GM18909 (cell line): ENCODE results near the gene OR8B8.
"Not testable (repeated sequence)": the region's sequence is repeated elsewhere in the genome, so short reads cannot be mapped to it uniquely, and the experiment has no call there.

Experiments
- ATAC-seq: cut with Tn5 transposase; IDR thresholded peaks from one replicate; pipeline ENCODE4 v1.9.1; 2021; ENCODE audit warnings: mild to moderate bottlenecking; ENCODE audit not compliant: unreplicated experiment, poor library complexity

The OR8B8 gene

DNA sequence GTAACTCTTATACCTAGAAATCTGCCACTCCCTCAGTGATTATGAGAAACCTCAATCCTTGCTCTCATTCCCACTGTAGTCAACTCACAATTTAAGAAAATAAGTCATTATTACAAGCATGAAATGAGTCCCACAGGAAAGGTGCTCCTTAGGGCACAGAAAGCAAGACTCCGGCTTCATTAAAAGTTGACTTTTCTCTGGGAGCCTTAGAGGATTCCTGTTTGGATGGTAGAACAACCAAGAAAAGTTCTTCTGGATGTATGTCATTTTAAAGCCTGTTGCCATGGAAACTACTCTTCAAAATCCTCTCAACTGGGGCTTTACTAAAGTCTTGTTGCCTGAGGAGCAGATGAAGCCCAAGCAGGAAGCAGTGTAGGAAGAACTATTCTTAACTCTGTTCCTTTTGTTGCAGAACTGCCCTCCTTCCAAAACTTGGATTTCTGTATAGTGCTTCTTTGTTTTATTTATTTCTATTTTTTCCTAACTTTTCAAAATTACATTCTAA is at the start of gene OR8B8:
TSS of gene OR8B8 (minus strand) at position 51 of the 505 bp plus-strand sequence. CDS start 4,611 bp downstream, outside the sequence.
- no peak for ATAC-seq

DNA sequence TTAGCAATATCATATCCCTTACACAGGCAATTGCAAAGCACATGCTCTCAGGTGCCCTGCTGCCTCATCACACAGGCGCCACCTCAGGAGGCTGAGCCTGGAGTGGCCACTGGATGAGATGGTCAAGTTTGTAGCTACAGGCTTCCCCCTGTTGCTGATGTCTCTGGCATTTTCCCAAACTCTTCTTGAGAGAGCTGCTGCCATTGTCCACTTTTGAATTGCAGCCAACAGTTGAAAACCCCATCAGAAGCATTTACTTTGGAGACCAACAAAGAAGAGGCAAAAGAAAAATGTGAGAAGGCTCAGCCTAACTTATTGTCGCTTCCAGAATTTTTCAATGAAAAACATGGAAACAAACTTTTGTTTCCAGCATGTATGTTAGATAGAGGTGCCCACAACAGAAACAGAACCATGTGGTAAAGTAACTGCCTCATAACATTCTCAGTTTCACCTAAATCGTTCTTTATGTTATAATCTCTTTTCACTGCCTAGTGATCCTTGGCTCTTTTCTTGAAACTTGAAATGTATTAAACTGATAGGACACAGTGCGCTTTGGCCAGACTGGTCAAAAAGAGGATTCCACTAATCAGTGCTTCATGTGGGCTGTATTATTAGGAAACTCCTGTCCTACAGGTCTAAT is 47.6 kb upstream of the OR8B8 start:
- ATAC-seq: no peak

- ATAC-seq: no peak
Observed at GRCh38 chr11:124483422-124483821, 37.9 kb upstream of the OR8B8 start.

GRCh38 chr11:124482362-124483147 is 37.1 kb upstream of the OR8B8 start:
- no peak for ATAC-seq

GRCh38 chr11:124481365-124482323 is 36.1 kb upstream of the OR8B8 start:
- ATAC-seq: peak; percentile 58

- ATAC-seq: no peak
Observed at GRCh38 chr11:124479561-124479960, 34.1 kb upstream of the OR8B8 start.

- ATAC-seq: no peak
Observed at GRCh38 chr11:124475265-124475664, 29.8 kb upstream of the OR8B8 start.

DNA sequence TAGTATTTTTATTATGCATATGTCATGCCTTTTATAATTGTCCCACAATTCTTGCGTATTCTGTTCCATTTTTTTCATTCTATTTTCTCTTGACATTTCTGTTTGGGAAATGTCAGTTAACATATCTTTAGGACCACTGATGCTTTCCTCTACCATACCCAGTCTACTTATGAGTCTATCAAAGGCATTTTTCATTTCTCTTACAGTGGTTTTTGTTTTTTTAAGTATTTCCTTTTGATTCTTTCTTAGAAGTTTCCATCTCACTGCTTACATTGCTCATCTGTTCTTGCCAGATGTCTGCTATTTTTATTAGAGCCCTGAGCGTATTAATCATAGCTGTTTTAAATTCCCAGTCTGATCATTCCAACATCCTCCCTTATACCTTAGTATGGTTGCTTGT is 29.3 kb upstream of the OR8B8 start:
- no peak for ATAC-seq

DNA sequence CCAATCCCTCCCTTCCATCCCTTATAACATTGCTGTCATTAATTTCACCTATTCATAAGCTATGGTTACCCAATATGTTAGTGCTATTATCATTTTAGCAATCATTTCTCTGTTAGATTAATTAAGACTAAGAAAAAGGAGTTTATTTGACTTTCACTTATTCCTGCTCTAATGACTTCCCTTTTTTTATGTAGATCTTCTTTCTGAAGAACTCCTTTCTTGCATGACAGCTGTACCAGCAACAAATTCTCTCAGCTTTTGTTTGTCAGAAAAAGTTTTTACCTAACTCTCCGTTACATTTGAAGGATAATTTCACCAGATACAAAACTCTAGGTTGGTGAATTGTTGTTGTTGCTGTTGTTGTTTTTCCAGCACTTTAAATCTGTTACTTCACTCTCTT is 28.6 kb upstream of the OR8B8 start:
- ATAC-seq: no peak

DNA sequence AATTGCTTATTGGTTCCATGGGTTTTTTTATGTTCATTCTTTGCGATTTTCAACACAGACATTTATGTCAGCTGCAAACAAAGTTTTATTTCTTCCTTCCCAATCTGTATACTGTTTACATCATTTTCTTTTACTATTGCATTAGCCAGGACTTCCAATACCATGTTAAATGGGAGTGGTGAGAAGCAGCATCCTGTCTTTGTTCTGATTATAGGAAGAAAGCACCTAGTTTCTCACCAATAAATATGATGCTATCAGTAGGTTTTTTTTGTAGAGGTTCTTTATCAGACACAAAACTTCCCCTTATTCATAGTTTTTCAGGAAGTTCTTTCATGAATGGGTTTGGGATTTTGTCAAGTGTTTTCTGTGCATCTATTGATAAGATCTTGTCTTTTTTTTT is 28.0 kb upstream of the OR8B8 start:
- no peak for ATAC-seq

- no peak for ATAC-seq
Observed at GRCh38 chr11:124470561-124471227, 25.2 kb upstream of the OR8B8 start.

DNA sequence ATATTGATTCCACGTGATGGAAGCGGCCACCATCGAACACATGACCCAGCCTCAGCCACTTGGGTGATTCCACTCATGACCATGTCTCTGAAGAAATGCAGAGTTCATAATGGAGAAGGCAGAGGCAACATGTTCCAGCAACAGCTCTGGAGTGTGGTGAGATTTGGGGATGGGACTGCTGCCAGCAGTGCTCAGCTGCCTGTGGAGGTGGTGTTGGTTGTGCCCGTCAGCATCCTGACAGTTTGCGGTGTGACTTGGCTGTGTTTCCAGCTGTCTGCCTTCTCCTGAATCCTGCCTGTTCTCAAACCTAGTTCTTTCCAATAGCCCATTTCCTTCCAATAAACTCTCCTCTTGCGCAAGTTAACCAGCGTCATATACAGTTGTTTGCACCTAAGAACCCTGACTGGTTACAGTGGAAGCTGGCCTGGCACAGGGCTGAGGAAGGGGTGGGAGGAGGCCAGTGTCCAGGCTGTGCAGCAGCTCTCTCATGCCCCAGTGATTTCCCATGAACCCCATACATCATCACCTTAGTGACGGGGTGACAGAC is 22.0 kb upstream of the OR8B8 start:
- no peak for ATAC-seq

DNA sequence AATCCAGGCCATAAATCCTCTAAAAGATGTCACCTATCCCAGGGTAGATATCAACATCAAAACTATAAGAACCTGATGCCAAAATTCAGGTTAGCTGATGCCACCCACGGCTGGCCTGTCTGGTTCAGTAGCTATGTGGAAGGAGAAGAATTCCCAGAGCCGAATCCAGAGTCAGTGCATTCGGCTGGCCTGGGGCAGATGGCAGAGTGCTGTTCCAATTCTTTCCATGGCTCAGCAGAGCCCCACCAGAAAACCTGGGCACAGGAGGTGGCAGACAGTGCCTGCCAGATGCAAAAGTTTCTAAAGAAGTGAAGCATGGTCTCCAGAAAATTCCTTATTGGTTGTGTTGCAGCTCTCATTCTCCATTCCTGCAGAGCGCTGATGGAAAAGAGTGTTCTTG is 19.9 kb upstream of the OR8B8 start:
- no peak for ATAC-seq

DNA sequence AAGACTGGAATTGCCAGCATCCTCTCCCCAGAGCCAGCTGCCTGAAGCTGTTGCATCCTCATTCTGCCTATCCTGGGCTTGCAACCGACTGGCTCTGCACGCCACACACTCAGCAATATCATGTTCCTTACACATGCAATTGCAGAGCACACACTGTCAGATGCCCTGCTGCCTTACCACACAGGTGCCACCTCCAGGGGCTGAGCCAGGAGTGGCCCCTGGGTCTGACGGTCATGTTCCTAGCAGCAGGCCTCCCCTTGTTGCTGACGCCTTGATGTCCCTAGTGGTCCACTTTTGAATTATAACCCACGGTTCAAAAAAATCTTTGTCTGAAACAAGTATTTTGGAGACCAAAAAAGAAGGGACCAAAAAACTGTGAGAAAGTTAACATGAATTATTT is 18.5 kb upstream of the OR8B8 start:
- no peak for ATAC-seq

- no peak for ATAC-seq
Observed at GRCh38 chr11:124463324-124463723, 17.8 kb upstream of the OR8B8 start.

- no peak for ATAC-seq
Observed at GRCh38 chr11:124460459-124460858, 15.0 kb upstream of the OR8B8 start.

- ATAC-seq: not testable (repeated sequence)
Observed at GRCh38 chr11:124459379-124459778, 13.9 kb upstream of the OR8B8 start.

- no peak for ATAC-seq
Observed at GRCh38 chr11:124454552-124454951, 9.1 kb upstream of the OR8B8 start.

- ATAC-seq: no peak
Observed at GRCh38 chr11:124446916-124447315, 1.4 kb upstream of the OR8B8 start.

DNA sequence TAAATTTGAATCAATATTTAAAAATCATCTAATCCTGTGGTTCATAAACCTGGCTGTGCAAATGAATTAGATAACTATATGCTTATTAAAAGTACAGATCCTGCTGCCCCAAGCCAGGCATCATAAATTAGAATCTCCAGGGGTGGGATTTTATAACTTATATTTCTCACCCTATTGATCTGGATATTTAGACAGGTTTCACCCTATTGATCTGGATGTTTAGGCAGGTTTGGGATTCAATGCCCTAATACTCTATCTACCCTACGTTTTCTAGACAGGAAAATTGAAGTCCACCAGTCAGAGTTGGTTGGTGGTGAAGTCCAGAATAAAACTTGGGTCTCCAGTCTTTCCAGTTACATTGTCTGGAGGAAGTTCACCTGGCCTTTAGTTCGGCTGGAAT is 2.6 kb downstream of the OR8B8 start:
- ATAC-seq: no peak
